KBM-7 (cell line): Measurements from ENCODE around the gene CWC27.
A peak's percentile ranks its signal among the peaks of the same experiment; 100 is the strongest.

Experiments
- DNase-seq: peaks from one replicate; pipeline ENCODE4 v3.0.0-alpha.2; 2015
- in situ Hi-C: fragments of 300-500 bp; cut with MboI; formaldehyde crosslinking; loops from 2 replicates; pipeline ENCODE4 v1.14.3; 2020; ENCODE audit warnings: low sequenced_read_pairs, low pct_unique_long_range_greater_than_20kb, mixed read lengths

Gene CWC27

GRCh38 chr5:65014769-65015168 lies 246.0 kb downstream of the CWC27 start:
- in situ Hi-C loops = no loop called here
- no peak for DNase-seq

- no peak for DNase-seq
- in situ Hi-C loops = no loop called here
Measured at GRCh38 chr5:65015767-65016166, 247.0 kb downstream of the CWC27 start.

GRCh38 chr5:65017636-65018035 lies 248.9 kb downstream of the CWC27 start:
- no peak for DNase-seq
- in situ Hi-C loops = no loop called here

GRCh38 chr5:65018763-65019162 lies 250.0 kb downstream of the CWC27 start:
- DNase-seq = no peak
- in situ Hi-C loops = no loop called here

- in situ Hi-C loops = no loop called here
- no peak for DNase-seq
Measured at GRCh38 chr5:65020492-65020891, 251.8 kb downstream of the CWC27 start.

- no peak for DNase-seq
- in situ Hi-C loops = no loop called here
Measured at GRCh38 chr5:65021527-65022226, 252.9 kb downstream of the CWC27 start.

GRCh38 chr5:65022932-65023331 lies 254.2 kb downstream of the CWC27 start:
- in situ Hi-C loops = no loop called here
- DNase-seq = no peak

GRCh38 chr5:65024681-65025080 lies 256.0 kb downstream of the CWC27 start:
- in situ Hi-C loops = no loop called here
- DNase-seq = no peak

- DNase-seq = no peak
- in situ Hi-C loops = no loop called here
Measured at GRCh38 chr5:65026816-65027548, 258.3 kb downstream of the CWC27 start.

GRCh38 chr5:65029178-65029577 lies 260.4 kb downstream of the CWC27 start:
- in situ Hi-C loops = no loop called here
- no peak for DNase-seq

- in situ Hi-C loops = no loop called here
- DNase-seq = no peak
Measured at GRCh38 chr5:65030056-65030455, 261.3 kb downstream of the CWC27 start.

- no peak for DNase-seq
- in situ Hi-C loops = no loop called here
Measured at GRCh38 chr5:65032250-65032649, 263.5 kb downstream of the CWC27 start.

GRCh38 chr5:65034029-65034812 lies 265.5 kb downstream of the CWC27 start:
- DNase-seq = no peak
- in situ Hi-C loops = no loop called here

- DNase-seq = no peak
- in situ Hi-C loops = no loop called here
Measured at GRCh38 chr5:65034813-65035209, 266.1 kb downstream of the CWC27 start.

- in situ Hi-C loops = no loop called here
- peak; percentile 90 for DNase-seq
Measured at GRCh38 chr5:65035211-65036206, 266.8 kb downstream of the CWC27 start.

GRCh38 chr5:65037831-65038815 lies 269.4 kb downstream of the CWC27 start:
- in situ Hi-C loops = no loop called here
- no peak for DNase-seq

- DNase-seq = peak; percentile 52
- in situ Hi-C loops = no loop called here
Measured at GRCh38 chr5:65041296-65042158, 272.8 kb downstream of the CWC27 start.
